Karpas-422 (cell line): ENCODE data around the gene ANXA10. TPM values are rescaled to one million over a fixed set of nuclear protein-coding genes. Genes with fewer than 3 reads are reported as not detected.
A peak's percentile ranks its signal among the peaks of the same experiment; 100 is the strongest.

Source experiments
- DNase-seq: peaks from one replicate; pipeline ENCODE4 v3.0.0-alpha.2; 2015
- H2AFZ ChIP-seq: fragments of 200-600 bp; sonication (generic); 2 replicates; pipeline ENCODE4 v1.6.1; 2014; ENCODE audit warnings: antibody characterized with exemption, low read length, mixed read lengths
- H3K27ac ChIP-seq: fragments of 200-600 bp; sonication (generic); 2 replicates; pipeline ENCODE4 v1.5.1; 2014; ENCODE audit warnings: mild to moderate bottlenecking, low read length, moderate library complexity
- H3K27me3 ChIP-seq: fragments of 200-600 bp; sonication (generic); 2 replicates; pipeline ENCODE4 v1.6.1; 2014; ENCODE audit warnings: low read length, mixed read lengths
- H3K36me3 ChIP-seq: fragments of 200-600 bp; sonication (generic); 2 replicates; pipeline ENCODE4 v1.6.1; 2014; ENCODE audit warnings: low read length, mixed read lengths; ENCODE audit not compliant: insufficient read depth
- H3K4me1 ChIP-seq: fragments of 200-600 bp; sonication (generic); 2 replicates; pipeline ENCODE4 v1.6.1; 2014; ENCODE audit warnings: mild to moderate bottlenecking, low read length, mixed read lengths
- H3K4me2 ChIP-seq: fragments of 200-600 bp; sonication (generic); 2 replicates; pipeline ENCODE4 v1.6.1; 2014; ENCODE audit warnings: low read length, low read depth, mild to moderate bottlenecking; ENCODE audit not compliant: poor library complexity, severe bottlenecking
- H3K4me3 ChIP-seq: fragments of 200-600 bp; sonication (generic); 2 replicates; pipeline ENCODE4 v1.5.1; 2014; ENCODE audit warnings: mild to moderate bottlenecking, antibody characterized with exemption, low read length, mixed read lengths
- H3K79me2 ChIP-seq: fragments of 200-600 bp; sonication (generic); 2 replicates; pipeline ENCODE4 v1.6.1; 2014; ENCODE audit warnings: mild to moderate bottlenecking, low read length, mixed read lengths
- H3K9ac ChIP-seq: fragments of 200-600 bp; sonication (generic); 2 replicates; pipeline ENCODE4 v1.6.0; 2014; ENCODE audit warnings: low read length
- H3K9me2 ChIP-seq: fragments of 200-600 bp; sonication (generic), shearing (Covaris generic); replicated peaks from 2 replicates; pipeline ENCODE4 v1.6.0; 2014; ENCODE audit warnings: mild to moderate bottlenecking, low read length, moderate library complexity; ENCODE audit not compliant: insufficient read depth
- H3K9me3 ChIP-seq: fragments of 300-700, 200-600 bp; sonication (generic); 2 replicates; pipeline ENCODE4 v1.6.1; 2014; ENCODE audit warnings: low read length, mixed read lengths
- H4K20me1 ChIP-seq: fragments of 200-600 bp; sonication (generic); 2 replicates; pipeline ENCODE4 v1.6.1; 2014; ENCODE audit warnings: mild to moderate bottlenecking, antibody characterized with exemption, low read length, low read depth; ENCODE audit not compliant: insufficient read depth
- total RNA-seq: library from RNA; depleted of rRNA; stranded (reverse); fragments of >200 nt; shearing (Covaris generic); gene quantifications from 2 replicates; pipeline ENCODE4 v1.2.3, GENCODE V29; 2014; ENCODE audit warnings: low replicate concordance

Gene ANXA10
- total RNA-seq, 1 experiment from 2014 or later, result not detected

GRCh38 chr4:168152837-168153500 lies 60.6 kb downstream of the ANXA10 start:
- Histone ChIP-seq H3K27ac (no peak overlapping the region), H3K27me3 (no peaks in the 10 kb centered on the region), H3K9ac (no peak overlapping the region), H3K4me2 (no peak overlapping the region), H4K20me1 (no peaks in the 10 kb centered on the region), H3K9me3 (no peaks in the 10 kb centered on the region), H3K79me2 (no peaks in the 10 kb centered on the region), H3K4me3 (no peak overlapping the region), H2AFZ (no peak overlapping the region), H3K9me2 (no peaks in the 10 kb centered on the region), H3K4me1 (no peaks in the 10 kb centered on the region), H3K36me3 (no peaks in the 10 kb centered on the region)
- DNase-seq, result no peak

- H3K9me2 ChIP-seq, result no peaks in the 10 kb centered on the region
- no peak overlapping the region for H3K9ac ChIP-seq
- H3K79me2 ChIP-seq, result no peaks in the 10 kb centered on the region
- H3K4me1 ChIP-seq, result no peaks in the 10 kb centered on the region
- no peaks in the 10 kb centered on the region for H3K9me3 ChIP-seq
- H4K20me1 ChIP-seq, result no peaks in the 10 kb centered on the region
- H3K4me3 ChIP-seq, result no peak overlapping the region
- H2AFZ ChIP-seq, result no peak overlapping the region
- no peaks in the 10 kb centered on the region for H3K36me3 ChIP-seq
- H3K27ac ChIP-seq, result no peak overlapping the region
- H3K4me2 ChIP-seq, result no peak overlapping the region
- no peaks in the 10 kb centered on the region for H3K27me3 ChIP-seq
- DNase-seq, result peak; percentile 78
Measured at GRCh38 chr4:168153596-168154440, 61.5 kb downstream of the ANXA10 start.

DNA sequence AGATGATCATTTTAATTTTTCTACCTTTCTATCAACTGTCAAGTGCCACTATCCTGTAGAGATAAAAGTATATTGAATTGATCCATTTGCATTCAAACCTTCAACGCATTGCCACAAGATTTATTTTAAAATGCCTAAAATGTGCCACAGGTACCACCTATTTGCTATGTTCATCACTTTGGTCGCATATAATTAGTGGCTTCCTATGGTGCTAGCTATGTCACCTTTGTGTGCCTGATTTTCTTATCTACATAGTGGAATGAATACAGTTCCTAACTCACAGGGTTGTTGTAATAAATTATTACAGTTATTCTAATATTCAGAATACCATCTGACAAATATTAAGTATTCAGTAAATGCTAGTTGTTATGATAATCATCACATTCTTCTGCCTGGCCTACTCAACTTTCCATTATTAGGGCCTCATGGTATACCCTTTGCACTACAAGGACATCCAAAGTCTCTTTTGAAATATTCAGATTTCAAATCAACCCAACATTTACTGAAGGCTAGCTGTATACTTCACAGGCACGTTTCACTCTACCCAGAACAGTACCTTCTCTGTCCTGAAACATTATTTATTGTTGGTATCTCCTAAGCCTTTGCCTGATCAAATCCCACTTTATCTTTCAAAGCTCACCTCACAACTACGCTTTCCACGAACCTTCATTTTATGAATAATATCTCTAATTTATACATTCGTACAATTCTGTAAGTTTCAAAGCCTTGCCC lies 62.4 kb downstream of the ANXA10 start:
- no peak overlapping the region for H2AFZ ChIP-seq

GRCh38 chr4:168162604-168163003 lies 70.3 kb downstream of the ANXA10 start:
- Histone ChIP-seq H3K4me2 (no peak overlapping the region), H3K27ac (no peak overlapping the region), H3K4me1 (no peaks in the 10 kb centered on the region), H3K27me3 (no peaks in the 10 kb centered on the region), H2AFZ (no peak overlapping the region), H3K9ac (no peak overlapping the region), H3K79me2 (no peaks in the 10 kb centered on the region), H3K36me3 (no peaks in the 10 kb centered on the region), H4K20me1 (no peaks in the 10 kb centered on the region), H3K9me3 (no peaks in the 10 kb centered on the region), H3K9me2 (no peaks in the 10 kb centered on the region), H3K4me3 (no peak overlapping the region)
- DNase-seq, result no peak

More for the DNA sequence above, 62.4 kb downstream of the ANXA10 start:
- Histone ChIP-seq H3K27ac (no peak overlapping the region), H3K9me3 (no peaks in the 10 kb centered on the region), H3K27me3 (no peaks in the 10 kb centered on the region), H4K20me1 (no peaks in the 10 kb centered on the region), H3K4me2 (no peak overlapping the region), H3K4me3 (no peak overlapping the region), H3K36me3 (no peaks in the 10 kb centered on the region), H3K9me2 (no peaks in the 10 kb centered on the region), H3K4me1 (no peaks in the 10 kb centered on the region), H3K79me2 (no peaks in the 10 kb centered on the region), H3K9ac (no peak overlapping the region)
- DNase-seq, result no peak

- DNase-seq, result no peak
- no peaks in the 10 kb centered on the region for H3K27me3 ChIP-seq
- no peak overlapping the region for H2AFZ ChIP-seq
- no peak overlapping the region for H3K4me3 ChIP-seq
- no peaks in the 10 kb centered on the region for H3K9me2 ChIP-seq
- H3K9me3 ChIP-seq, result no peaks in the 10 kb centered on the region
- no peaks in the 10 kb centered on the region for H3K36me3 ChIP-seq
- H3K4me1 ChIP-seq, result no peaks in the 10 kb centered on the region
- no peaks in the 10 kb centered on the region for H4K20me1 ChIP-seq
- H3K4me2 ChIP-seq, result no peak overlapping the region
- no peak overlapping the region for H3K9ac ChIP-seq
- H3K27ac ChIP-seq, result no peak overlapping the region
- H3K79me2 ChIP-seq, result no peaks in the 10 kb centered on the region
Measured at GRCh38 chr4:168163106-168163505, 70.8 kb downstream of the ANXA10 start.

GRCh38 chr4:168164045-168164444 lies 71.7 kb downstream of the ANXA10 start:
- Histone ChIP-seq H3K36me3 (no peaks in the 10 kb centered on the region), H3K27ac (no peak overlapping the region), H3K9ac (no peak overlapping the region), H3K4me3 (no peak overlapping the region), H3K79me2 (no peaks in the 10 kb centered on the region), H3K4me2 (no peak overlapping the region), H3K9me2 (no peaks in the 10 kb centered on the region), H3K27me3 (no peaks in the 10 kb centered on the region), H3K4me1 (no peaks in the 10 kb centered on the region), H4K20me1 (no peaks in the 10 kb centered on the region), H3K9me3 (no peaks in the 10 kb centered on the region), H2AFZ (no peak overlapping the region)
- DNase-seq, result no peak

DNA sequence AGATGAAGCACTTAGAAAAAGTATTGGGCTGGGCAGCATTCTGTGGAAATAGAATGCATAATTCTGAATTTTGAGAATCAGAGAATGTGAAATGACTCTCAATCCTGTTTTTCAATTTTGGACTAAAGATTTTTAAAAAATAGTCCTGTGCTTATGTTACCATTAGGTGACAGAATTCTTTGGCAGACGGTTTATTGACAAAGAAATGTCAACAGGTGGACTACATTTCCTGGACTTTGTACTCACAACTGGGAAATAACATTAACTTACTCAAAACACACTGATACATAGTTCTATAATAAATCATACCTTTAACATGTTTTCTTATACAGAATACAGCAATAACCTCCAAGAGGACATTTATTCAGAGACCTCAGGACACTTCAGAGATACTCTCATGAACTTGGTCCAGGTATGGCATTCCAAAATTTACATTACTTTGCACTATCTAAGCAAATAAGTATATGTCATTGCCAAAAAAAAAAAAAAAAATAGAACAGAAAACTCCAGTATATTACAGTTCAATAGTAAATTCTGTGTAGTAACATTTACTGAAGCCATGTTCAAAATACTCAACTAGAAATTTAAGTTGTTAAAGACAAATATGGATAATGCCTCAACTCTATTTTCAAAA lies 72.7 kb downstream of the ANXA10 start:
- H3K79me2 ChIP-seq, result no peaks in the 10 kb centered on the region
- no peak overlapping the region for H3K27ac ChIP-seq
- H3K4me3 ChIP-seq, result no peak overlapping the region
- no peaks in the 10 kb centered on the region for H3K27me3 ChIP-seq
- H3K9me2 ChIP-seq, result no peaks in the 10 kb centered on the region
- no peaks in the 10 kb centered on the region for H4K20me1 ChIP-seq
- no peaks in the 10 kb centered on the region for H3K36me3 ChIP-seq
- H2AFZ ChIP-seq, result no peak overlapping the region
- H3K9ac ChIP-seq, result no peak overlapping the region
- H3K4me2 ChIP-seq, result no peak overlapping the region
- H3K4me1 ChIP-seq, result no peaks in the 10 kb centered on the region
- DNase-seq, result no peak
- H3K9me3 ChIP-seq, result no peaks in the 10 kb centered on the region
